ELR (cell line): ENCODE measurements around the gene CDK14.

ENCODE experiments used
- DNase-seq: peaks from one replicate; pipeline ENCODE4 v3.0.0-alpha.2; 2015; ENCODE audit warnings: low read depth

The CDK14 gene

DNA sequence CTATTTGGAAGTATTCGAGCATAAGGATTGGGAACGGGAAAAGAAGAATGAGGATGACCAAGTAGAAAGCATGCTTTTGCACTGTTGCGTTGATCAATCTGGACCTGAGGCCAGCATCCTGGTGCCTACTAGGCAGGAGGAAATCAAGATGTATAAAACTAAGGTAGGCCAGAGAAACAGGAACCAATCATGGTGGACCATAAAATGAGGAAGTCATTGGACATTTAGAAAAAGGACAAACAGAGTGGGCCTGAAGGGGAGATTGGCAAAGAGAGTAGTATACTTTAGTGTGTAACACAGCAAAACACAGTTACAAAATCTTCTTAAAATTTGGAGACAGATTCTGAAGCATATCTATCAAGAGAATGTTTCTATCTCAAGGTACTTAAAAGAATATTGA is 497.1 kb downstream of the CDK14 start:
- no peak for DNase-seq

DNA sequence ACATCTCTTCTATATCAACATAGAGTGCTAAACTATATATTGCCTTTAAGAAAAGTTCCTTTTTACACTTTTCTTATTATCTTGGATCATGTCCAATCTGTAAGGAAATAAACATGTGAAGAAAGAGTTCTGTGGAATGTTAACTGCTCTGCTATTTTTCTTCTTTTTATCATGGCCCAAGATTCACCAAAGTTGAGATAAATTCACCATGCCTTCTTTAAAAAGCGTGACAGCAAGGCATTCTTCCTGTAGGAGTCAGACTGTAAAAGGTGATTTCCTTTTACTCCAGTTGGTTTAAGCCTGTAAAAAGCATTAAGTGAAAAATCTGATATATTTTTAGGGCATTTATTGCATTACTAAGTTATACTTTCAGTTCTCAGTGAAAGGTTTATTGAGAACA is 502.4 kb downstream of the CDK14 start:
- DNase-seq, result peak; percentile 2

DNA sequence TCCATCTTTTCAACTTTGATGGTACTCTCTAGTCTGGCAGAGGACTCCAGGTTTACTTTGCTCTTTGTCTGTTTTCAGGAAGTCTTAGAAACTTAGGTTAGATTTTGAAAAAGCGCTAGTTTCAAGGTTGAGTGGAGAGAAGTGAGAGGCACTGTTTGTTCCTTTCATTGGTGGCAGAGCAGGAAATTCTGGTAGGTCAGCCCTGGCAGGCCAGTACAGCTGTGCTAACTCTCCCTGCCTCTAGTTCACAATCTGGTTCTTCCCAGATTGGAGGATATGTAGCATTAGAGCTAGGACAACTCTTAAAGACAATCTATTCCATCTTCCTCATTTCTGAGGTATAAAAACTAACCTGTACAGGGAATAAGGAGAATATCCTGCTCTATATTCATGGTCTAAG is 507.2 kb downstream of the CDK14 start:
- DNase-seq, result no peak

DNA sequence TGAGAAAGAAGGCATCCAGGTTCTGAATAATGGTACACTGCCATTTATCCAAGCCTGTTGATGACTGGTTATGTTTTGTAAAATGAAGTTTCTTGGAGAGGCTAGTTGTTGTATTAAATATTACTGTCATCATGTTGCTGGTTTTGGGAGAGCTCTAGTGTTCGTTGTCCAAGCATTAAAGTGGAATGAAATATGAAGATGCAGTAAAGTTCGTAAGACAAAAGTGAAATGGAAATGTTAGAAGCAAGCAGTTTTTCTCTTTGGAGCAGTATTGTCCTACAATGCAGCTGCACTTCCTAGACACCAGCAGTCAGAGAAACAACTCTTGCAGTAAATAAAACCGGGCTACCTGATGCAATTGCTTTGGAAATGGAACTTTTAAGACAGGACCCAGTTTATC is 511.3 kb downstream of the CDK14 start:
- DNase-seq, result no peak

DNA sequence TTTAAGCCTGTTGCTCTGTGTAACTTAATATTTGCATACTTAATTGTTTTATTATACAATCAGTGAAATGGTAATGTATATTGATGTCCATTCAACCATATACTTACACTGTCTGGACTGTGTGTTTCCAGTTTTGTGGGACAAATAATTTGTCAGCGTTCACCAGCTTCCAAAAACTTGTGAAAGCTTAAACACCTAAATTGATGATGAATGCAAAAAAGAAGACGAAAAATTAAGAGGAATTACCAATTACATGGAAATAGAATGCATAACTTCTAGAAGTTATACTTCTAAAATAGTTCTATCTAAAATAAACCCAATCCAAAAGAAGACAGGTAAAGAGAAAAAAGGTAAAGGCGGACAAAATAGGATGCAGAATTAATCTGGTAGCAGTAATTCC is 513.1 kb downstream of the CDK14 start:
- no peak for DNase-seq

DNA sequence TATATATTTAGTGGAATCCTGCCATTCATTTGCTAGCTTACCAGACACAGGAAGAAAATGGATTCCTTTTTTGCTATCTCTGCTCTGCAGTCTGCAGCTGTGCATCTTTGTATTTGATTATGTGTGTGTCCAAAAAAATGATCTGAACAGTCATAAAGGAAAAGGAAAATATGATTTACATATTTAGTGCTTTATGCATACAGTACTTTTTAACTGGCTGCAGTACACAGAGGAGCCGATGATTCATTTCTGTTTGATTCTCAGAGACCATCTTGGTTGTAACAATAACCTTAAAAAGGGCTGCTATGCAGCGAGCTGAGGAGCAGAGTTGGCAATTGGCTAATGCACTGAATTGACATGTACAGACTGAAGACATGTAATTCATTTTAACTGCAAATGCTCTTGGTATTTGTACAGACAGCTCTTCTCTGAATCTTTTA is 516.8 kb downstream of the CDK14 start:
- no peak for DNase-seq

DNA sequence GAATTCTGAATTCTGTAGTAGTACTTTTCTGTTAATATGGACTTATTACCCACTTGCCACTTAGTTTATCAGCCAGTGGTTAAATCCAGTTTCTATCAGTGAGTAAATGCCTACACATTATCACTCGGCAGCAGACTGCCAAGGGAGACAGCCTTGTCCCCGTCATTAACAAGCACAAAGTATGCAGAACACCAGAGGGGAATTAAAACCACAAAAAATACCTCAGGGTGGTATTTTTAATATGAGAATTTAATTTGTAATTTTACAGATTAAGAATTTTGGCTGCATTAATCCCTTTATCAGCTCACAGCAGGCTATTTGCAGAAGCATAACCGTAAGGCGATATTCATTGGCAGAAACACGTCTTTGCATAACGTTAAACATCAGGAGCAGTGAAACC is 518.1 kb downstream of the CDK14 start:
- no peak for DNase-seq

DNA sequence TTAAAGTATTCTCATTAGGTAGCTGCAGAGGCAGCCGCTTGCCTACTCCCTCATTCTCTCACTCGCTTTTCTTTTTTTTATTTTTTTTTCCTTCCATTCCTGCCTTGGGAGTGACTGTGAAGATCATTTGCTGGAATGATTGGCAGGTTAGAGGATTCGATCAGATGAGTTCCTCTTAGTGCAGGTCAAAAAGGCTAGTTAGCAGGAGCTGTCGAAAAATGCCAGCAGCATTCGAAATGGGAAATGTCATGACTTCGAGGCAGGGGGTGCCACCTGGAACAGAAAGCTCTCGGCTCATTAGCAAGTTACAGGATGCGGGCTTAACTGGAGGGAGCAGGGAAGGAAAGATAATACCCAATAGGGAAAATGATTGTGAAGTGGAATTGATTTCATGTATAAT is 530.6 kb downstream of the CDK14 start:
- no peak for DNase-seq

DNA sequence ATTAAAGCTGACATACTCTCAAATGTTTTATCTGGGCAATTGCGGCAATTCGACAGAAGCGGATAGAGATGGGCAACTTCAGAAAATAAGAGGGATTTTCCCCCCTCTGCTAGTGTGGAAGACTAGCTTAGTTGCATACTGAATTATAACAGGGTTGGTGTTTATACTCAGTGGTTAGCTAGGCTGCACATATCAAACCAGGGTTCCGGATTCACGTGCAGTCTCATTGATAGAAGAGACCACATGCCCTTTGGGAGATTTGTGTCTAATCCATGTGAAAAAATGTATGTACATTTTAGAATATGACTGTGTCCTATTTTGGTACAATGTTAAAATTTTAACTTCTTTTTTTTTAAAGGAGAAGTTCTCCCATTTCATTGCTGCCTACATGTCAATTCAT is 531.2 kb downstream of the CDK14 start:
- DNase-seq, result no peak

DNA sequence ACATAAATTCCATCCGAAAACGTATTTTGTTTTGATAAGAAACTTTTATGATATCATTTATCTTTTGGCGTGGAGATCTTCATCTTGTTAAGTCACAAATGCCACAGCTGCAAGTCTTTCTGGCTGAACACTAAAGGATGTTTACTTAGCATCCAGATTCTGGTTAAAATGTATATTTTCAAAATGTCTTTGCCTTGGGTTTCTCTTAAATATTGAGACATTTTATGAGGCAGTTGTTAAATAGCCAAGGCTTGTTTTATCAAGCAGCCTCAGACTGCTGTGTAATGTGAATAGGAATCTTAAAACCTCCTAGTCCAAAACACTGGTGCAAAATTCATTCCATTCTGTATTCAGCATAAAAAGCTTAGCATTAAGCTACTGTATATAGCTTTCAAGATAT is 531.8 kb downstream of the CDK14 start:
- DNase-seq, result no peak

DNA sequence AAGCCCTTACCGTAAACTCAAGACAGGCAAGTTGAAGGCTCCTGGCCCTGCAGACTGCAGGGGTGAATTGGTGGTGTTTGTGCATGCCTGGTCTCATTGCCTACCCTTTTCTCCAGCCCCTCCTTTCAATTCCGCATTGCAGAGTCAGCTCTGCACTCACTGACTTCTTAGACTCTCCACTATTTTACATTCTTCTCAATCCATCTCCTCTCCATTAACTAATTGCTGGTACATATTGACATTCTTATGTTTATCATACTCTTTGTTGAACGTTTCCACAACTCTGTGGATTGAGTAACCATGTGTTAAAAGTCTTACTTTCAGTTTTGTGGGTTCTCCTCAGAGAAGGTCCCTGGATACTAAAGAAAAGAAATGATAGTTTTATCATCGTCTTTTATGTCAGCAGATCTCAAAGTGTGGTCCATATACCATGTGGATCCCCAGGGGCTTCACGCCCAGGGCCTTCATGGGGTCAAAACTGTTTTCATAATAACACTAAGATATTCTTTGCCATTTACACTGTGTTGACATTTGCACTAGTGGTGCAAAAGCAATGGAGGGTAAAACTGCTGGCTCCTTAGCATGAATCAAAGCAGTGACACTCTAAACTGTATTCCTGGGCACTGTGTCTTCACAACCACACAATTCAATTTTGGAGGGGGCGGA is 532.7 kb downstream of the CDK14 start:
- no peak for DNase-seq

DNA sequence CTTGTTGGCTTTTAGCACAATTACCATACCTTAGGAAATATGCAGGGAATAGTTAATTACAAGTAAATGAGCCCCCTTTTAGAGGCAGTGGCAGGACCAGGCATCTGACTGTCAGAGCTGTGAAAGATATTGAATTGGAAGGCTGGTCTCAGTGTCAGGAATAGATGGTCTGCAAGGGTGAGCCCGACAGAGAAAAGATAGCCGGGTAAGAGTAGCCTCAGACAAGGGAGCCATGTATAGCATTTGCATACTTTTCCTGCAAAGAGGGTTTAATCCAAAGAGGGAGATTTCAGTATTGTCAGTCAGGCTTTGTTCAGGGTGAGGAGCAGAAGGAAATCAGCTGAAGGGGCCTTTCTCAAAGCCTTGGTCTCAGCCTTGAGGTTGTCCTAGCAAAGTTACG is 539.2 kb downstream of the CDK14 start:
- DNase-seq, result no peak

DNA sequence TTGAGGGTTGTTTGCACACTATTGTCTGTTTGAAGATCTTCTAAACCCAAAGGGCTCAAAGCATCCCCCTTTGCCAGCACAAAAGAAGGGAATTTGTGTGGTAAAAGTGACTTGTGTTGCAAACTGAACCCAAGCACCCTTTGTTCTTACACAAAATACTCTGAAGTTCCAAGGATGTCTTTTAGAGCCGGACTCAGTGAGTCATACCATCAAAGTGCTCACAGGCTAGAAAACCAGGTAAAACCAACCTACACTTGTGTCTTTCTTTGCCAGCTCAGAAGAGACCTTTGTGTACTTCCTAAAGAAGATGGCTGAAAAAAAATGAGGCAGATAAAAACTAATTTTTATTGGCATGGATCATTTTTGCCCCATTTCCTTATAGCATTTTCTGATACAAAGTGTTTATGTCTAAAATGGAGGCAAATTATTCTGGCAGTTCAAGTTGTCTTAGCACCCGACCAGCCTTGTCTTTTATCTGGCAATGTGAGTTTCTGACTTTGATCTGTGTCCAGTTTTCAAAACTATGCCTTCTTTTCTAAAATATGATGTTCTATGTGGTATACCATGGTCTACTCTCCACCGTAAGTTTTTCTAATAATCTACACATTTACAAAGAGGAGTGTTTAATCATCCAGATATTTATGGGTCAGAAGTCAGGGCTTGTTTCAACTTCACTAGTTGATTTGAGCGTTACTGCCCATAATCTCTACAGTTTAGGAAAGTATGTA is 539.7 kb downstream of the CDK14 start:
- DNase-seq, result no peak

DNA sequence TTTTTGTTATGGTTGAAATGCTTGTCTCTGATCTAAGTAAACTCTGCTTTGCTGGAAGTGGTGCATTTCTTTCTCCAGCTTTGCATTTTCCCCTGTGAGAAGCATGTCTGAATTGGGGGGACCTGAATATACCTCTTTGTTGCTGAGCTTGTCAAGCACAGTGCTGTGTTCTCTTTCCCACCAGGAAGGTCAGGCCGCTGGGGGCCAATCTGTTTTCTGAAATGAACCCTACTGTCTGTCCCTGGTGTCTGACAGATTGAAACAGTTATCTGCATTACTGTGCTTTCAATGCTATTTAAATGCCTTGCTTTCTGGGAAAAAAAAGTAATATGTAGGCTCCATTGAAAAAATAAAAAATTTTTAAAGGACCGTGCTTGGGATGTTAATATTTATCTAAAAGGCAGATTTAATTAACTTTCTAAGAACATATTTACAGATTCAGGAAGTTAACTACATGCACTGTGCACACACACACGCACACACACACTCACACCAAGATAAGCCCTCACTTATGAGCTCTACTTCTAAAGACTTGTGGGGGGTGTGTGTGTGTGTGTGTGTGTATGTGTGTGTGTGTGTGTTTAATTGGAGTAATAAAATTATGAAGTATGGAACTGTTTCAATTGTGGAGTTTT is 541.1 kb downstream of the CDK14 start:
- DNase-seq, result no peak

DNA sequence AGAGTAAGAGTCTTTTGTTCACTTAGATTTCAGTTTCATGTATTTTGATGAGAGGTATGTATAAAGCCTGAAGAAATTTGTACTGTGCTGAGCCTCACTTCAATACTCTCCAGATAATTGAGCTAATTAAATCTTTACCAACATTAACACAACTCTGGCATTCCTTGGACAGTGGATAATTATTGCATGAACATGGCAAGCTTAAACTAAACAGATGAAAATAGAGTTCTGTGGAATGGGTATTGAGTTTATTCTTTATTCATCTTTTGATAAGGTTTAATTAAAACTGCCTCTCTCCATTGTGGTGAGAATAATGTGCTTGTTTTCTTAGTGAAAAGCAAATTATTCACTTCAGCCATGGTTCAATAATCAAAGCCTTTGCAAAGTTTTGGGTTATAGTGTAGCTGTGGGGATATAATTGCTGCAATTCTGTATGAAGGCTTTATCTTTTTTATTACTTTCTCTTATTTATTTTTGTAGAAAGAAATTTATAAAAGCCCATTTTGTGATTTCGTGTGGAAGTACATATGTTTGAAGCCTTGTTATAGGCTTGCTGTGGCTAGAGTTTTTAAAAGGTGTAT is 541.8 kb downstream of the CDK14 start:
- DNase-seq, result no peak

DNA sequence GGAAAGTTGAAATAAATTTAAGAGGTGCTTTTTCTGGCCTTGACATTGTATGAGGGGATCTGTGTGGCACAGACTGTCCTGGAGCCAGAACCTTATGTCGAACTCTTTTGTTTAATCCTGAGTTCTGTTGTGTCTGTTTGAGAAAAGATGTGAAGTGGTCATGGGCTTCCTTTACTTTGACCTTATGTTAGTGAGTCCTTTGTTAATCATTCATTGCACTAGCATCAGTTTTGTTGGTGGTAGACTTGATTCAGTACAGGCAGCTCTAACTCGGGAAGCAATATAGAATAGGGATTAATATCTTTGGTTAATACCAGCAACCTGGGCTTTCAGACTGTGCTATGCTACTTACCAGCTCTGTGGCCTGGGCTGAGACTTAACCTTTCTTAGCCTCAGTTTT is 544.2 kb downstream of the CDK14 start:
- DNase-seq, result no peak

DNA sequence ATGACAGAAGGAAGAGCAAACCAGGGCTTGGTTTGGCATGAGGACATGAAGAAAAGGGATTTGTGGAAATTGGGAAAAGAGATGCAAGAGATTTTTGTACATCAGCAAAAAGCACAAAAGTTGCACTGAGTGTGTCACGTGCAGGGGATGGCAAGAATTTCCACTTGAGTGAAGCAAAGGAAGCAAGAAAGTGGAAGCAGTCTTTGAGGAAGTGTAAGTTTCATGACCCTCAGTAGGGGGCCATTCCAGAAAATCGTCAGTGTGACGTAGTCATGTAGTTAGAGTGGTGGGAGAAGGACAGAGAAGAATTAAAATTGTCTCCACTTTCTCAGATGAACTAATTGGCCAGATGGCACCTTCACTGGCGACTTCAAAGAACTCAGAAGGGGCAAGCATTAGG is 544.9 kb downstream of the CDK14 start:
- no peak for DNase-seq

DNA sequence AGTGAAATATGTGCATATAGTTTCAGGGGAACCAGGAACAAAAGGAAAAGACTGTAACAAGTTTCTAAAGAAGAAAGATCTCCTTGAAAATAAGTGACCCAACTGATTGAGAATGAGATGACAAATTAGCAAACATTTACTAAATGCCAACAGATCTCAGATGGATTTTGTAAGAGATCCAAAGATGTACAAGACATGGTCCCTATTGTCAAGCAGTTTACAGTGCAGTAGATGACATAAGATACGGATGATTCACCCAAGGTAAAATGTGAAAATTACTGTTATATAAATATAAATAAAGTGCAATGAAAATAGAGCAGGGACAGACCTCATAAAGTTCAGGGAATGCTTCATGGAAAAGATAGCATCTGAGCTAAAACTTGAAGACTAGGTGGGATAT is 546.6 kb downstream of the CDK14 start:
- no peak for DNase-seq

DNA sequence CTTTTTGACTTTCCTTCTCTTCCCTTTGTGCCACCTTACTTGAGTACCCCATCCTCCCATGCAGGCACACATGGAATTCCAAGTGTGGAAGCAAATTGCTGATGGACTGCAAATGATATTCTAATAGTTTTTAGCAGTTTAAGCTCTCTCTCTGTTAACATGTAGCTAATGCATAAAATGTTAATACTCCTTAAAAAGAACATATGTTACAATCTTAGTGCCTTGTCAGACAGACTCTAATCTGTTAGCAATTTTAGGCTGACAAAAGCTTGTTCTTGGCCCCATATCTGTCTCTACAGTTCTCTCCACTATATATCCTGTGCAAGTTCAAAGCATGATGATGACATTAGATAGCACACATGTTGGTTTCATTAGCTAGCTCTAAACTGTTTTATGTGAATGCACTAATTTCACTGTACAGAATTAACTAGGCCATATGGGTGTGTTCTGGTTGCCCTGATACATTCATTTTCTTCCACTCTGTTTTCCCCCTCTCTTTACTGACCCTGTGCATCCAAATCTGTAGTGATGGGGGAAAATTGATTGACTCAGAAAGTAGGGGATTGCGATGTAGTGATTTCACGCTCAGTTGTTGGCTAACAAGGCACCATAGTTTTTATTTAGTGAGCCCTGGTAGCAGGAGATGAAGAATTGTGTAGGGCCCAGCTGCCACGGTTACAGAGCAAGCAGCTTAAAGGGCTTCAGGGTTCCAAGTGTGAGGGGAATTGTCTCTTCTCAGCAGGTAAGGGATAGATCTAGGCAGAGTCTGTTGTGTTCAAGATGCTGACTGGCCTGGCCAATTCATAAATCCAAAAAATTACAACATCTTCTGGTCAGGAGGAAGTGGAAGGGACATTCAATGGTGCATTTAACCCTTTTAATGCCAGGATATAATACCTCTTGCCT is 553.5 kb downstream of the CDK14 start:
- no peak for DNase-seq

DNA sequence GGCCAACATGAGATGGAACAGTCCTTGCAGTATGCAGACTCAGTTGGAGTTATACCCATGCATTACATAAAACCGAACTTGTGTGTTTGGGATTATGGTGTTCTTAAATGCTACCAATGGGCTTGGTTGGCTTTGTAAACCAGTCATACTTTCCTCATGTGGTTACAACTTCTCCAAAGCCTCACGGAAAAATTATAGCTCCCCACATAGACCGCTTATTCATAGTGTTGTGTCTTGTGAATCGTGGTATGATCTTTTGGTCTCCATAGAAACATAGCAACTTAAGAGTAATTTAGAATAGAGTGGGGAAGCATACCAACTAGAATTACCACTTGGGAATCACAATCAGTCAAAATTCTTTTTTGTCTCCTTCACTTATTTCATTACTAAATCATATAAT is 555.8 kb downstream of the CDK14 start:
- DNase-seq, result no peak

DNA sequence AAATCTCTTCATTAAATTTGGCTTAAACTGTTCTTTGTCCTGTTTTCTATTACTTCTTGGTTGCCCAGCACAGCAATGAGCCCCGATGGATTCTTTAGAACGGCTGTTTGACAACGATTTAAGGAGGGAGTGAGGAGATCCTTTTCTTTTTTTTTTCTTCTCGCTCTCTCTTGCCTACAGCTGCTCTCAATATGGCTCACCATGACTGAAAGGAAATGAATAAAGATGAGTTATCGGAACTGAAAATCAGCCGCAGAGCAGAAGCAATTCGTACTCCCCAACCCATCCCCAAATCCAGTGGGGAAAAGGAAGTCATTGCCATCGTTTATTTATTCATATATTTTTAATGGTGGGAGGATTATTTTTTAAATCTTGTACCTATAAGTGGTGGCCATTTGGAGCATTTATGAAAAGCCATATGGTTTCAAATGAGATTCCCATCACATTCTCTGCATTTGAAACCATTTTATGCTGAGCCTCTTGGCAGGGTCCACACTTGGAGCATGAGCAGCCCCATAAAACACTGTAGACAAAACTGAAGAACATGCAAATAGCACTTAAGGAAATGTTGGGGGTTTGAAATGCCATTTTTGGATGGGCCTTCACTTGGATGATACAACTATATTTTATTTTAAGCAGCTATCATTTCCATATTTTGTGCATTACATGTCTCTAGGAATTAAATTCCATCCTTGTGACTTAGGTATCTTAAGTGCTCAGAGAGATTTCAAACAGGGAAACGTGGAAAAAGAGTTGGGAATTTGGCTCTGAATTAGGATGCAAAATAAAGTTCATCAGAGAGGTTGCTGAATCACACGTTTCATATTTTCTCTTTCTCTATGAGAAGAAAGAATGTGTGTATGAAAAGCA is 560.4 kb downstream of the CDK14 start:
- DNase-seq, result peak; percentile 52
